Measurements from ENCODE around the gene OSBPL10.

GRCh38 chr3:31733234-31733667, 247.8 kb downstream of the OSBPL10 start:
- TF ChIP-seq EZH2phosphoT487 (IDR thresholded peaks at IDR 0.05; ENCODE audit: borderline replicate concordance, low read depth, low read length) (no peak), CTCF (conservative IDR thresholded peaks at IDR 0.05; ENCODE audit: low read length) (no peak)
